ENCODE data around the gene DHDH. TPM values are rescaled to one million over a fixed set of nuclear protein-coding genes. Genes with fewer than 3 reads are reported as not detected.
"Not testable (repeated sequence)": the region's sequence is repeated elsewhere in the genome, so short reads cannot be mapped to it uniquely, and the experiment has no call there.

The DHDH gene
- total RNA-seq, 1 donor from 2014 or later = 0.35 TPM

GRCh38 chr19:48905664-48906063 lies 27.8 kb upstream of the DHDH start:
- Mint-ChIP-seq H3K27ac (no peak overlapping the region), H3K36me3 (ENCODE audit: low read depth) (peaks cover 61% of the 10 kb centered on the region), H3K4me3 (no peak overlapping the region), H3K27me3 (no peaks in the 10 kb centered on the region), H3K9me3 (no peaks in the 10 kb centered on the region), H3K4me1 (peaks cover 21% of the 10 kb centered on the region)
- DNase-seq = no peak
- intact Hi-C loops (cut with micrococcal nuclease) = no loop called here

GRCh38 chr19:48906324-48906723 lies 27.2 kb upstream of the DHDH start:
- Mint-ChIP-seq H3K27me3 (no peaks in the 10 kb centered on the region), H3K9me3 (no peaks in the 10 kb centered on the region), H3K27ac (no peak overlapping the region), H3K36me3 (ENCODE audit: low read depth) (peaks cover 60% of the 10 kb centered on the region), H3K4me3 (no peak overlapping the region), H3K4me1 (peaks cover 17% of the 10 kb centered on the region)
- DNase-seq = no peak
- intact Hi-C loops (cut with micrococcal nuclease) = no loop called here

GRCh38 chr19:48907671-48908070 lies 25.8 kb upstream of the DHDH start:
- H3K27me3 Mint-ChIP-seq = no peaks in the 10 kb centered on the region
- H3K4me1 Mint-ChIP-seq = peaks cover 6% of the 10 kb centered on the region
- H3K9me3 Mint-ChIP-seq = no peaks in the 10 kb centered on the region
- H3K27ac Mint-ChIP-seq = no peak overlapping the region
- no peak overlapping the region for H3K4me3 Mint-ChIP-seq
- intact Hi-C loops (cut with micrococcal nuclease) = no loop called here
- peaks cover 59% of the 10 kb centered on the region for H3K36me3 Mint-ChIP-seq (ENCODE audit: low read depth)
- DNase-seq = no peak

DNA sequence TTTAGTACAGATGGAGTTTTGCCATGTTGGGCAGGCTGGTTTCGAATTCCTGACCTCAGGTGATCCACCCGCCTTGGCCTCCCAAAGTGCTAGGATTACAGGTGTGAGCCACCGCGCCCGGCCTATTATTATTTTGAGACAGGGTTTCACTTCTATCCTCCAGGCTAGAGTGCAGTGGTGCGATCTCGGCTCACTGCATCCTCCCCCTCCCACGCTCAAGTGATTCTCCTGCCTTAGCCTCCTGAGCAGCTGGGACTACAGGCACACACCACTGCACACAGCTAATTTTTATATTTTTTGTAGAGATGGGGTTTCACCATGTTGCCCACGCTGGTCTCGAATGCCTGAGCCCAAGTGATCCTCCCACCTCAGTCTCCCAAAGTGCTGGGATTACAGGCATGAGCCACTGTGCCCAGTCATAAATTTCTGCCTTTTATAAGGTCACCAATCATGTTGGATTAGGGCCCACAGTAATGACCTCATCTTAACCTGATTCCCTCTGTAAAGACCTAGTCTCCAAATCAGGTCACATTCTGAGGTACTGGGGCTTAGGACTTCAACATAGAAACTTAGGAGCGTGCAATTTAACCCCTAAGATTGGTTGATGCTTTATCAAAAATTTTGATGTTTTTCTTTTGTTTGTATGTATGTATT lies 23.9 kb upstream of the DHDH start:
- H3K36me3 Mint-ChIP-seq (ENCODE audit: low read depth) = peaks cover 63% of the 10 kb centered on the region
- H3K27me3 Mint-ChIP-seq; DNase-seq; H3K27ac Mint-ChIP-seq; H3K9me3 Mint-ChIP-seq; H3K4me3 Mint-ChIP-seq; intact Hi-C loops (cut with micrococcal nuclease); H3K4me1 Mint-ChIP-seq: not testable (repeated sequence)

GRCh38 chr19:48910803-48911202 lies 22.7 kb upstream of the DHDH start:
- Mint-ChIP-seq H3K27ac (no peak overlapping the region), H3K36me3 (ENCODE audit: low read depth) (peaks cover 55% of the 10 kb centered on the region), H3K4me1 (no peaks in the 10 kb centered on the region), H3K9me3 (no peaks in the 10 kb centered on the region), H3K27me3 (no peaks in the 10 kb centered on the region), H3K4me3 (no peak overlapping the region)
- no peak for DNase-seq
- intact Hi-C loops (cut with micrococcal nuclease) = no loop called here

GRCh38 chr19:48913114-48913889 lies 20.2 kb upstream of the DHDH start:
- peak; percentile 74 for DNase-seq
- intact Hi-C loops (cut with micrococcal nuclease) = no loop called here
- Mint-ChIP-seq H3K9me3 (no peaks in the 10 kb centered on the region), H3K36me3 (ENCODE audit: low read depth) (peaks cover 49% of the 10 kb centered on the region), H3K4me1 (no peaks in the 10 kb centered on the region), H3K4me3 (no peak overlapping the region), H3K27ac (no peak overlapping the region), H3K27me3 (no peaks in the 10 kb centered on the region)

DNA sequence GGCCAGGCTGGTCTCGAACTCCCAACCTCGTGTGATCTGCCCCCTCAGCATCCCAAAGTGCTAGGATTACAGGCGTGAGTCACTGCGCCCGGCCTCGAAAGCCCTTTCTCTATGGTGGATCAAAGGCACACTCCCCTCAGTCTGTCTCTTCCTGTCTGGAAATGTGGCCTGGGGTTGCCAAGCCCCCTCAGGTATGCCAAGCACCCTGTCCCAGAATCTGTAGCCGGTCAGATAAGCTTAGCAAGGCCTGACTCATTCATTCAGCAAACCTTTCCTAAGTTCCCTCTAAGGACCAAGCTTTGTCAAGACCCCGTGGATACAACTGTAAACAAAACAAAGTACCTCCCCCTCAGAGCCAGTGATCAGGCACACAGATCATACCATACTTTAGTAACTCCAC lies 19.3 kb upstream of the DHDH start:
- H3K36me3 Mint-ChIP-seq (ENCODE audit: low read depth) = peaks cover 50% of the 10 kb centered on the region
- no peak overlapping the region for H3K4me3 Mint-ChIP-seq
- no peak for DNase-seq
- H3K9me3 Mint-ChIP-seq = no peaks in the 10 kb centered on the region
- no peaks in the 10 kb centered on the region for H3K27me3 Mint-ChIP-seq
- no peaks in the 10 kb centered on the region for H3K4me1 Mint-ChIP-seq
- H3K27ac Mint-ChIP-seq = no peak overlapping the region
- intact Hi-C loops (cut with micrococcal nuclease) = no loop called here

DNA sequence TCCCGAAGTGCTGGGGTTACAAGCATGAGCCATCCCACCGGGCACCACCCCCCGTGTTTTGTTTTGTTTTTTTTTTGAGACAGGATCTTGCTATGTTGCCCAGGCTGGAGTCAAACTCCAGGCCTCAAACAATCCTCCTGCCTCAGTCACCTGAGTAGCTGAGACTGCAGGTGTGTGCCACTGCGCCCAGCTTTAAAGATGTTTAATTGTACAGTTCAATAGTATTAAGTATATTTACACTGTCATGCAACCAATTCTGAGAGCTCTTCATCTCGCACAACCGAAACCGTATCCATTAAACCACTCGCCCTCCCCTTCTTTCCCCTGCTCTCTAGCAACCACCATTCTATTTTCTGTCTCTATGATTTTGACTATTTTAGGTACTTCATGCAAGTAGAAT lies 17.7 kb upstream of the DHDH start:
- Mint-ChIP-seq H3K4me1 (no peaks in the 10 kb centered on the region), H3K27ac (peak overlapping the region; percentile 1), H3K9me3 (no peaks in the 10 kb centered on the region), H3K4me3 (no peak overlapping the region), H3K36me3 (ENCODE audit: low read depth) (peaks cover 44% of the 10 kb centered on the region), H3K27me3 (no peaks in the 10 kb centered on the region)
- DNase-seq = no peak
- intact Hi-C loops (cut with micrococcal nuclease) = no loop called here

GRCh38 chr19:48918071-48918470 lies 15.4 kb upstream of the DHDH start:
- Mint-ChIP-seq H3K9me3 (no peaks in the 10 kb centered on the region), H3K4me1 (no peaks in the 10 kb centered on the region), H3K36me3 (ENCODE audit: low read depth) (peaks cover 38% of the 10 kb centered on the region), H3K27me3 (no peaks in the 10 kb centered on the region), H3K4me3 (no peak overlapping the region), H3K27ac (no peak overlapping the region)
- intact Hi-C loops (cut with micrococcal nuclease) = no loop called here
- no peak for DNase-seq

DNA sequence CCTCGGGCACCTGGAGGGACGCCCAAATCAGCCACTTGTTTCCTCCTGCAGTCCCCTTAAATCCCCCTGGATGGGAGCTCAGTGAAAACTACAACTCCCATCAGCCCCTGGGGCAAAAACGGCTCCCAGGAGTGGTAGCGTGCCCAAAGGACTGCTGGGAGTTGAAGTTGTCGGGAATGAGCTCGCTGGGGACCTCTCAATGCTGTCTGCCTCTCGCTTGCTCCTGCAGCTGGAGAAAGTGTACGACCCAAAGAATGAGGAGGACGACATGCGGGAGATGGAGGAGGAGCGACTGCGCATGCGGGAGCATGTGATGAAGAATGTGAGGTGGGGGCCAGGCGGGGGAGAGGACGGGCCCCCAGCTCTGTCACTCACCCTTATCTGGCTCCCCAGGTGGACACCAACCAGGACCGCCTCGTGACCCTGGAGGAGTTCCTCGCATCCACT lies 14.7 kb upstream of the DHDH start:
- no peaks in the 10 kb centered on the region for H3K4me1 Mint-ChIP-seq
- H3K9me3 Mint-ChIP-seq = no peaks in the 10 kb centered on the region
- intact Hi-C loops (cut with micrococcal nuclease) = no loop called here
- peaks cover 36% of the 10 kb centered on the region for H3K36me3 Mint-ChIP-seq (ENCODE audit: low read depth)
- DNase-seq = peak; percentile 71
- H3K27ac Mint-ChIP-seq = no peak overlapping the region
- no peak overlapping the region for H3K4me3 Mint-ChIP-seq
- no peaks in the 10 kb centered on the region for H3K27me3 Mint-ChIP-seq

- H3K9me3 Mint-ChIP-seq; H3K27me3 Mint-ChIP-seq; intact Hi-C loops (cut with micrococcal nuclease); H3K4me1 Mint-ChIP-seq; DNase-seq; H3K4me3 Mint-ChIP-seq; H3K27ac Mint-ChIP-seq: not testable (repeated sequence)
- peaks cover 33% of the 10 kb centered on the region for H3K36me3 Mint-ChIP-seq (ENCODE audit: low read depth)
Observed at GRCh38 chr19:48919271-48919670, 14.2 kb upstream of the DHDH start.

GRCh38 chr19:48920949-48921348 lies 12.6 kb upstream of the DHDH start:
- Mint-ChIP-seq H3K36me3 (ENCODE audit: low read depth) (peaks cover 27% of the 10 kb centered on the region), H3K27me3 (no peaks in the 10 kb centered on the region)

GRCh38 chr19:48921721-48922500 lies 11.6 kb upstream of the DHDH start:
- no peak for DNase-seq
- H3K9me3 Mint-ChIP-seq = no peaks in the 10 kb centered on the region
- no peak overlapping the region for H3K4me3 Mint-ChIP-seq
- peaks cover 4% of the 10 kb centered on the region for H3K4me1 Mint-ChIP-seq
- H3K27me3 Mint-ChIP-seq = no peaks in the 10 kb centered on the region
- intact Hi-C loops (cut with micrococcal nuclease) = no loop called here
- no peak overlapping the region for H3K27ac Mint-ChIP-seq
- H3K36me3 Mint-ChIP-seq (ENCODE audit: low read depth) = peaks cover 25% of the 10 kb centered on the region

More at GRCh38 chr19:48920949-48921348, 12.6 kb upstream of the DHDH start:
- DNase-seq = no peak
- Mint-ChIP-seq H3K27ac (no peak overlapping the region), H3K4me3 (no peak overlapping the region), H3K4me1 (no peaks in the 10 kb centered on the region), H3K9me3 (no peaks in the 10 kb centered on the region)
- intact Hi-C loops (cut with micrococcal nuclease) = no loop called here

All from activated CD4-positive, alpha-beta T cell treated with anti-CD3 and anti-CD28 coated beads, Interleukin-2, amount 10 ng/mL, durations not matched to agents 24 days and 14 days (primary cell).